ENCODE results near the gene SLC5A12.

Gene SLC5A12, protein sequence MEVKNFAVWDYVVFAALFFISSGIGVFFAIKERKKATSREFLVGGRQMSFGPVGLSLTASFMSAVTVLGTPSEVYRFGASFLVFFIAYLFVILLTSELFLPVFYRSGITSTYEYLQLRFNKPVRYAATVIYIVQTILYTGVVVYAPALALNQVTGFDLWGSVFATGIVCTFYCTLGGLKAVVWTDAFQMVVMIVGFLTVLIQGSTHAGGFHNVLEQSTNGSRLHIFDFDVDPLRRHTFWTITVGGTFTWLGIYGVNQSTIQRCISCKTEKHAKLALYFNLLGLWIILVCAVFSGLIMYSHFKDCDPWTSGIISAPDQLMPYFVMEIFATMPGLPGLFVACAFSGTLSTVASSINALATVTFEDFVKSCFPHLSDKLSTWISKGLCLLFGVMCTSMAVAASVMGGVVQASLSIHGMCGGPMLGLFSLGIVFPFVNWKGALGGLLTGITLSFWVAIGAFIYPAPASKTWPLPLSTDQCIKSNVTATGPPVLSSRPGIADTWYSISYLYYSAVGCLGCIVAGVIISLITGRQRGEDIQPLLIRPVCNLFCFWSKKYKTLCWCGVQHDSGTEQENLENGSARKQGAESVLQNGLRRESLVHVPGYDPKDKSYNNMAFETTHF

DNA sequence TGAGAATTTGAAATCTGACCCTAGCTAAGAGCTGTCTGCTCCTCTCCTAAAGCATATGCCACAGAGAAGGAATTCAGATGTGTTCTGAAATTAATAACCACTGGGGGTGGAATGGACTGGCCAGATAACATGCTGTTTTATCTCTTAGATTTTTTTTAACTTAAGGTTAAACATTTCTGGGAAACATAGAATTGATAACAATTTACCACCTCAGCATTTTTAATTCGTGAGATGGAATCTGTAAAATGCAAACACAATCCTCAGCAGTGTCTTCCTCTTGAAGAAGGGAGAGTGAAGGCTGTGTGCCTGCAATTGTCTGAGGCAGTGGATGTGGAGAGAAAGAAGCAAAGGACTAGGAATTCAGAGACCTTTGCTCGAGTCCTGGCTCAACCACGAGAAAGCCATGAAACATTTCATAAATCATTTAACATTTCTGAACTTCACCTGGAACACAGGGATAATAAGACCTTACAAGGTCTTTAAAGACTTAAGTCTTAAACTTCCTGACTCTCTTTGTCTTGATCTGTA is at the start of gene SLC5A12:
Gene SLC5A12 (minus strand): TSS at position 113 of the 528 bp plus-strand sequence. CDS start 346 bp downstream, outside the sequence.
- no peak for DNase-seq

DNA sequence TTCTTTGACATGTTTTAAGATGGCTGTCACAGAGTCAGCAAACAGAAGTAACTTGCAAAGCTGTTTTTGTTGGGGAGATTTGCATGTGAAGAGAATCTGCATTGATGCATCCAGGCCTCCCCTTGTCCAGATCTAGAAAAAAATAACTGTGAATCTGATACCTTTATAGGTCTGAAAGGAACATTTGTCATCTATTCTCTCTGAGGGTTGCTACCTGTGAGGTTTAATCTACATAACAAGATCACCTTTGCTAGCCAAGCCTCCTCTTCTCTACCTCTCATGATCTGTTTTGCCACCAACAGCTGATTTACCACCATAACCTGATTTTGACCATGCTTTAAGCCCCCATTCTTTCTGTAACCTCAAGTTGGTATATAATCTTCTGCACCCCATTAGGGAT is 47.2 kb upstream of the SLC5A12 start:
- DNase-seq = no peak

DNA sequence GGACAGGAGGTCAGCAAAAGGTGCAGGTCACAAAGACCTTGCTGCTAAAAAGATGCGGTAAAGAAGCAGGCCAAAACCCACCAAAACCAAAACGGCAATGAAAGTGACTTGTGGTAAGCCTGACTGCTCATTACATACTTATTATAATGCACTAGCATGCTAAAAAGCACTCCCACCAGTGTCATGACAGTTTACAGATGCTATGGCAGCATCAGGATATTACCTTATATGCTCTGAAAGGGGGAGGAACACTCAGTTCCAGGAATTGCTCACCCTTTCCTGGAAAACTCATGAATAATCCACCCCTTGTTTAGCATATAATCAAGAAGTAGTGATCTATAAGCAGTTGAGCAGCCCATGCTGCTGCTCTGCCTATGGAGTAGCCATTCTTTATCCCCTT is 45.2 kb upstream of the SLC5A12 start:
- no peak for DNase-seq

DNA sequence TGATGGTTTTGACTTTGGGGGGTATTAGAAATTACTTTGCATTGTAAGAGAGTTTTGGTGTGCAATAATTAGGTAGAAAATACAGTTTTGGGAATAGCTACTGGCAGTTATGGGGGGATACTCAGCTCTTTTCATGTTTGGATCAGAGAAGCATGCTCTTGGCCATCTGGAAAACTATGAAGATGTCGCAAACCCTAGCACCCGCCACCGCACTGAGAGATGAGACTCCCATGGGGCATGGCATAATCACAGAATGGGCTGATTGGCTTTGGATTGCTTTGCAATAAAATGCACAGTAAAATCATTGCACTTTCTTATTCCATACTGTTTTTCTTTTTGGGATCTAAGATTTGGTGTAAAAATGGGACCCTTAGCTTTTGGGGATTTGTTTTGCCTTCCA is 43.5 kb upstream of the SLC5A12 start:
- DNase-seq = no peak

DNA sequence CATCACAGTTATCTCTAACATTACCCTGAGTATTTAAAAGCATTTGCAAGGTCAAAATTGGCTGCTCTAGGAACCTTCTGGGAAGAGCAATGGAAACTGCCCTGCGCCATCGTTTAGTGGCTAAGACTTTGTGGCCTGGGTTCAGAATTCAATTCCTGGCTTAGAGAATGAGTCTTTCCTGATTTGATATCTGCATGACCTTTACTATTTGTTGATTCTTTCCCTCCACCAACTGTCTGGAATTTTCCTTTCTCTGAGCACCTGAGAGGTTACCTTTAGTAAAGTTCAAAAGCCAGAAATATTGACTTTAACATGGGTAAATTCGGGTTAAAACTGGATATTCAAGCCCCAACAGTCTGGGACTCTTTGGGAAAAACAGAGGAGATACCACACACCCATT is 43.0 kb upstream of the SLC5A12 start:
- DNase-seq = no peak

DNA sequence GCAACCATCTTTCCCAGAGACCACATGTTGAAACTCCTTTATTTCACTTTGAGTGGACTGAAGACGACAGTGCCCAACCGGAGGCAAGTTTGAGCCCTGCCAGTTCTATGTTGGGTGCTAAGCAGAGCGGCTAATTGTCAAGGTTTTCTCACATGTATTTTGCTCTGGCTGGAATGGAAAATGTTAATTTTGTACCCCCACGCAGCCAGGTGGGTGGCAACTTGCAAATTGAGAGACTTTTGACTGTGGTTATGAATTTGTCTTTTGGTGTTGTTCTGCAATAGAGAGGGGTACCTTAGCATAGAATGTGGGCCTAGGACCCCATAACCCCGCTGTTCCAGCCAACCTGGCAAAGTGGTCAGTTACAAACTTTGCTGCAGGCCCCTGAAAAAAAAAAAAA is 42.5 kb upstream of the SLC5A12 start:
- no peak for DNase-seq

DNA sequence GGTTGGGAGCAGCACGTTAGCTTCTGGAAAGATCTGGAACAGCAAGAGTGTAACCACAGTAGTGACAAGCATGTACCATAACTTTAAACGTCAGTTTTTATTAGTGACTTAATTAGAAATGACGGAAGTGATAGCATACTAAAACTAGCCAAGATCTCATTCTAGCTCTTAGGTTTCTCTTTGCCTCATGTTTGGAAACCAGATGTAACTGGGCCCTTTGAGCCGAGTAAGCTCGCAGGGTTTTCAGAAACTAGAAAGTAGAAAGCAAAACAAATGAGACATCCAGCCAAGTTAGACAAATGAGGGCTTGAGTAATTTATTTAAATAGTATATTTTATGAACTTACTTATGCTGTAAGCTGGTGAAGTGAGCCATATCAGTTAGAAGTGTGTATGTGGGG is 40.2 kb upstream of the SLC5A12 start:
- no peak for DNase-seq

DNA sequence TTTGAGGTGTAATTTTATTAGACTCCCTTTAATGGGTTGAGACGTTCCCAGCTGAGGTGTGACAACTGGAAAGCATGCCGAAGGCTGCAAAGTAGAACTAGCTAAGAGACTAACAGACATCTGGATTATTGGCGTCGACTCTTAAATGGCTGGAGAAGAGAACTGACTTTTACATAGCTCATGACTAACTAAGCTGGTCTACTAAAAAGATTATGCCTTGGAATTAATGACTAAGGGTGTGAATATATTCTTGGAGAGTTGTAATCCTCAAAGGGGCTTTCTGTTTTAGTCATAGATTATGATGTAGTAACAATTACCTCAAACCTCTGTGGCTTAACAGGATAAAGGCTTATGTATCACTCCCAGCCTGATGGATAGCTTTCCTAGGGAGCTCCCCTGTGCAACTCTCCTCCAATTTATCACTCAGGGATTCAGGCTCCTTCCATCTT is 39.5 kb upstream of the SLC5A12 start:
- no peak for DNase-seq

DNA sequence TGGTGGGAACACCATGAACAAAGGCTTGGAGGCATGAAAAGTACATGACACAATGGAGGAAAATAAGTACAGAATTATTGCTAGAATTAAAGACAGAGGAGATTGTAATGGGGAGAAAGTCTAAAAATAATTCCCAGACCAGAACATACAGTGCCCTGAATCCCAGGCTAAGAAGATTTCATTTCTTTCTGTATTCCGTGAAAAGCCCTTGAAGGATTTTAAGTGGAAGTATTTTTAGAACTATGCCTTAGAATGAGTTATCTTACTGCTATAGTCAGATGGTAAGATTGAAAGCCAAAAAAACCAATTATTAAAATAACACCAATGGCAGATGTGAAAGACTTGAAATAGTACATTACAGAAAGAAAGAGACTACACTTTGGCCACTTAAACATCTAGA is 36.1 kb upstream of the SLC5A12 start:
- no peak for DNase-seq

DNA sequence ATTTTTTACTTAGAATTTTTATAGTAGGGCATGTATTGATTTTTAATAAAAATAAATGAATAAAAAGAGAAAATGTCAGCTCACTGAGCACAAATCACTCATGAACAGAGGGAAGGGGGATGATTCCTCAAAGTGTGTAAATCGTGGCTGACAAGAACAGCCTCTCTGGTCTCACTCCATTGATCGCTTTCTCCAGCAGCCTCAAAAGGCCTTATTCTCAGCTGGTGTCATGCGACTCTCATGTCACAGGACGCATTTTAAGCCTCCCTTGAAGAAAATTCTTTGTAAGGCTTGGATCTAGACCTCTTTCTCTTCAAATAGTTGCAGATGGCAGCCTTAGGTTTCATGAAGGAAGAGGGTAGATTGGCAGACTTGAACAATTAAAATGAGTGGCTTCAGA is 33.9 kb upstream of the SLC5A12 start:
- DNase-seq = no peak

DNA sequence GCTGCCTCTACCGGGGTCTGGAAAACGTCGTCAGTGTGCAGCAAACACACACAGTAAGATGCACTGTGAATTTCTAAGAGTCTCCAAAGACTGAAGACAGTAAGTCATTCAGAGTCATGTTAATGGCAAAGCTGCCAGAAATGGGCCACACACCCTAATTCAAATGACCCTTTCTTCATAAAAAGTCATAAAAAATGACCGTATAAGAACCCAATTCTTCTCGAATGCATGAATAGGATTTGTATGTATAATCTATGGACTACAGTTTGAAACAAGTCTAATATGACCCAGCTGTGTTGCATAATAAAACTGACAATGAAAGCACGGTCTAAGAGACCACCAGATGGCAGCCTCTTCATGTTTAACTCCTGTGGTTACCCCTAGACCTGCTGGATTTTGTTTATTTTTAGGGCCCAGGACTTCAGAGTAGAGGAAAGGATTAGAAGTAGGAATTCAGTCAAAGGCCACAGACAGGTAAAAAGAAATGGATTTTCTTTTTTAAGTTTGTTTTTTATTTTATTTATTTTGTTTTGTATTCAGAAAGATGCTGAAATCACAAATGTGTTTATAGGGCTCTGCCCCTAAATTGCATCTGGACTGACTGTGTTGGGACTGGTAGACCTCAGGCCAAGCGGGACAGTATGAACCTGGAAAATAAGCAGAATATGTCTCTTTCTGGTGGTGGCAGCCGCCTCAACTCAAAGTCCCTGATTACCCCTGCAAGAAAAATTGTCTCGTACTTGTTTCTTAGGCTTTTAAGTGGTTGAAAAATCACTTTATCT is 32.1 kb upstream of the SLC5A12 start:
- DNase-seq = no peak

DNA sequence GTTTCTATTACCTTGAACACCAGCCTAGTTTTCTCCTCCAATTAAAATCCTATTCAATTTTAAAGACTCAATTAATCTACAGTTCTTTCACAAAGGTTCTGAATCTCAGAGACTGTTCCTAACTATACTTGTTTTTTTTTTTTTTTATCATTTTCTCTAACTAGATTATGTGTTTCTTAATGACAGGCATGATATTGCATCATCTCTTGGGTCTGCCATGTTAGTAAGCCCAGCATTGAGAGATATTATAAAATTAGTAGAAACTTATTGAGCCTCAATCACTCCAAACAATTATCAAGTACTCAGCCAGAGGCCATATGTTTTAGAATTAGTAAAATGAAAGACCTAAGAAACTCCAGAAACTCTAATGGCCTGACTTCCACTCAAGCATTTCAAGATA is 28.1 kb upstream of the SLC5A12 start:
- DNase-seq = no peak

DNA sequence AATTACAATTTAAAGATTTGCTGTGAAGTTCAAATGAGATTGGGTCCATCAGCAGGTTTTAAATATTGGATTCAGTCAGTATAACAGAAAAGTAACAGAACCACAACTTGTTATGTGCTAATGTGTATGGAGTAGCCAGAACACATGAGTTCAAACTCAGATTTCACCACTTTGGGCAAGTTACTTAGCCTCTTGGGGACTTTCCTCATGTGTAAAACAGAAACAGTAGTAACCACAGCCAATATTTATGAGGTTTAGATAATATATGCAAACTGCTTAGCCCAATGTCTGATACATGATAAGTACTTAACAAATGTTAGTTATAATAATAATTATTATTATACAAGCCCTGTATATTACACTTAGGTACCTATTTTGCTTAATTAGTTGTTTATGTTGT is 21.8 kb upstream of the SLC5A12 start:
- DNase-seq = no peak

DNA sequence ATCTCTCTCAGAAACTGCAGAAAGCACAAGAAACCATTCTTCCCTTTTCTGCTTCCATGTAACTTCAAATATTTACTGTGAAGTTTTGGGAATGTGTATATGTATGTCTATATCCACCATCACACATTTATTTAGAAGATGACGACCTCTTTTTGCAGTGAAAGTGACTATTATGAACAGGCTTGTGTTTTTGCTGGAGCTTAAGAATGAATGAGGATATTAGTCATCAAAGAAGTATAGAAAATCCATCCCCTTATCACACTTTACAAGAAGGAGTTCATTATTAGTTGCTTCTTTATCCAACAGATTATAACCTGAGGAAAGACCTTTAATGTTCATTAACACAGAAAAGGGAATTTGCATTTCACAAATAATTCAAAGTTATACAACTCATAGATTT is 21.1 kb upstream of the SLC5A12 start:
- no peak for DNase-seq

DNA sequence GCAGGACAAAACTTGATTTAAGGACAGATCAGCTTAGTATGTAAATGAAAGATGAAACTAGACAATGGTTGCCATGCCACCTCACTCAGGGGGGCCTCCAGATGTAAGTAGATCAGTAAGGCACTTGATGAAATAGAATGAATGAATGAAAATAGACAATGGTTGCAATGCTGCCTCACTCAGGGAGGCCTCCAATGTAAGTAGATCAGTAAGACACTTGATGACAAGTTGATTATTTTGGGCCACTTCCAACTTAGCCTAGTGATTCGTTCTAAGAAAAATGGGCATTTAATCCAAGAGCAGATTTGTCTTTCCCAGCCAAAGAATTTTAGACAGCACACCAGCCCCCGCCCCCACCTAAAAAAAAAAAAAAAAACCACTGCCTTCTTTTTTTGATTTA is 19.2 kb upstream of the SLC5A12 start:
- DNase-seq = no peak

DNA sequence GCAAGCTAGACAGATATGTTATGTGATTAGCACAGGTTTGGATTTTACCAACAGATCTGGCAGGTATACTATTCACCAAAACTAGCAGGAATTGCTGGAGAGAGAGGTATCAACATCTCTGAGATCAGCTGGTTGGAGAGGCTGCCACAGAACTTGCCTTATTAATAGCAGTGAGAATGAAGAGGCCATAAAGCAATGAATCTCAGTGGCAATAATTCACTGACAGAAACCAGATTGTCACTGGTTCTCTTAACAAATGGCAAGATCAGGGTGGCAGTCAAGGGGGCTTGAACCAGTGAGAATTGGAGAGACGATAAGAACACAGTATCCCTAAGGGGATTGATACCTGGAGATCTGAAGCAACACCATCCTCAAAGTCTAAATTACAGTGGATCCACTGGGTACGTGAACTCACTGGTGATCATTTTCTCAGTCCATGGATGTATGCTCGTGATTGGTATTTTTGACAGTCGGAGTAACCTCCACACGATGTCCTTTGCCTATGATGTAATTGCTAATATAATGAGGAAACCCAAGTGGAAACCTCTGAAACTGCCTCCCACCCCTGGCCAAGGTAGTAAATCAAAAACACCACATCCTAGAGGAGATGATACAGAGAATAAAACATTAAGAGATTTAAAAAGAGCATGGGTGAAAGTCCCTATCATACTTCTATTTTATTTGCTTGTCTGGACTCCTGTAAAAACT is 17.7 kb upstream of the SLC5A12 start:
- DNase-seq = no peak

DNA sequence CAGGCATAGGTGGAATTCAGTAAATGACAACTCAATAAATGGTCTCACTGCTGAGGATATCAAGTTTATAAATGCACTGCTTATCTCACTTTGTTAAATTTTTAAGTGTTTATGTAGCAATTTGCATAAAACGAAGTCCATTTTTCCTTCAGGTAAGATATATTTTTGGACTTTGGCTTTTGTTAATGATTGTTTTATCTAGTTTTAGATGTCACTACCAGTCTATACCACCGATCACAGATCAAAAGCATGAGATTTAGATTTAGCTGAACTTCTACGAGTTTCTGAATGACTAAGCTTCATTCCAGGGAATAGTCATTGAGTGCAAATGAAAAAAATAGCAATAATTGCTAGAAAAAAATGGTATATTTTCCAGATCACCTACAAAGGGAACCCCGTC is 12.8 kb upstream of the SLC5A12 start:
- DNase-seq = no peak

DNA sequence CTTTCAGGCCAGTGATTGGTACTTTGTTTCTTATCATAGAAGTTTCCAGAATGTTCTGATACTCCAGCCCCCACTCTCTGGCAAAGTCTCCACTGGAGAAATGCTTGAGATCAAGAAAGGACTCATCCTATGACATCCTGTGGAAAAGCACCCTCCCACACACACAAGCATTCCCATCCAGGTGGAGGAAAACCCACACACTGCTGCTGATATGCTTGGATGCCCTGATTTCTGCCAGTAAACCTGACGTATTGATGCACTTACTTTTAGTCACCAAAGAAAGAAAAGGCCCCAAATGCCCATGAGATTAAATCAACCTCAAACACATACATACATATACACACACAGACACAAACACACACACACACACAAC is 9.2 kb upstream of the SLC5A12 start:
- DNase-seq = no peak

DNA sequence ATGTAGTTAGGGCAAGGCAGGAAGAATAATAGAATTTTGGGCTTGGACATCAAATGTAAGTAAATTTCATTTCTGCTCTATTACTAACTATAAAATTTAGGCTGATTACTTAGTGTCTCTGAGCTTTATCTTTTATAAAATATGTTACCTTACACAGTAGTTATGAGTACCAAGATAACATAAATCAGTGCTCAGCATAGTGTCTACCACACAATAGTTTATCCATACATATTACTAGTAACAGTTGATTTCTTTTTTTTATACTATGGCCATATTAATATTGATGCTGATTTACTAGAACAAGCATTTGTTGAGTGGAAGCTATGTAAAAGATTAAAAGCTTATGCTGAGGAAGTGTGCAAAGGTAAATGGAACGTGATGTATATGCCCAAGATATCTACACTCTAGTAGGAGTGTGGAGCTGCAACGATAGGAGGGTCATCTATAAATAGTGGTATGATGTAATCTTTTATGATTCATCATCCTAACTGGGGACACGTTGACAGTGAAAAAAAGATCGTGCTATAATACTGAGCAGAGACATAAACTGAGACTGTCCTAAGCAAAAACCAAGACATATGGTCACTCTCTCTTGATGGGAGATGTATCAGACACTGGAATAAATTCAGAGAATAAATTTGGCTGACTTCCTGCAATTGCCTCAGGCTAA is 8.7 kb upstream of the SLC5A12 start:
- DNase-seq = no peak

DNA sequence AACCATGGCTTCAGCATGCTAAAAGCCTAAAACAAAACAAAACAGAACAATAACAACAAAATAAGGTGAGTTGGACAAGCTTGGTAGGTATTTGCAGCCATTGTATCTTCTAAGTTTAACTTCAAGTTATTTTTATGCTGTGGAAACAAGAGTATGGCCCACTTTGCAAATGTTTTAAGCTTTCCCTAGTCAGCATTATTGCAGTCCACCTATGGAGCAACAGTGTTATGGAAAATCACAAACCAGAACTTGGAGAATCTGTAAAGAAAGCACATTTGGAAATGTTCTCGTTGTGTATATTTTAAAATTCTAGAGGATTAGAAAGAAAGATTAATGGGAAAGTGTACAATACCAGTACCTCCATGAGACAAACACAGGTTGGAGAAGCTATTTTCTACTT is 7.4 kb upstream of the SLC5A12 start:
- no peak for DNase-seq

DNA sequence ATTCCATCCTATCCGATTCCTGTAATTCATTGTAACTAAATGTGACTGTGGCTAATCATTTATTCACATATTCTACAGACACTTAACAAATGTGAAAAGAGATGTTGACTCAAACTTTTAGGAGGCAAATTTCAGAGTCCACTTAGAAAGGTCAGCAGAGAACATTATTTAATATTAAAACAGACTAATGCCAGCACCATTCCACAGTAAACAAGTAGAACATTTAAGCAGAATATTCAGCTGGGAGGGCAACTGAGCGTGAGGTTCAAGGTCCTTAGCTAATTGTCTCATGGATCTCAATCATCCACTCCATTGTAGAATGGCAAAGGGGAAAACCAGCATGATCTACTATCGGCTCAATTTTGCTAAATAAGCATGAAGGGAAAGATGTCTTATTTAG is 5.1 kb upstream of the SLC5A12 start:
- no peak for DNase-seq

DNA sequence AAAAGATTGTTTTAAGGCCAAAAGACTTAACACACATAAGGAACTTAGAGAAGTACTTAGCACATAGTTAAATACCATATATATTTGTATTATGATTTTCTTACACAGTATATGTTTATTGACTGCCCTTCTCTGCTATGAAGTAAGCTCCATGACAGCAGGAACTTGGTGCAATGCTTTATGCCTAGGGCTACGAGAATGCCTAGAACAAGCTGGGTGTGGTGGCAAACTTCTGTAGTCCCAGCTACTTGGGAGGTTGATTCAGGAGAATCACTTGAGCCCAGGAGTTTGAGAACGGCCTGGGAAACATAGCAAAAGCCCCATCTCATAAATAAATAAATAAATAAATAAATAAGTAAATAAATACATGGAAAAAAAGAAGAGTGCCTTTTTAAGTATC is 1.9 kb downstream of the SLC5A12 start:
- no peak for DNase-seq

All from bone marrow (tissue), 2 donors.